ENCODE results near the gene FOXD1. TPM values are rescaled to one million over a fixed set of nuclear protein-coding genes. Genes with fewer than 3 reads are reported as not detected.

The FOXD1 gene
- total and polyA plus RNA-seq, 2 of the 8 experiments (the other 6 are each of a cell fraction or from before 2014, with no cell fraction given): 0.11 to 1.1 TPM

DNA sequence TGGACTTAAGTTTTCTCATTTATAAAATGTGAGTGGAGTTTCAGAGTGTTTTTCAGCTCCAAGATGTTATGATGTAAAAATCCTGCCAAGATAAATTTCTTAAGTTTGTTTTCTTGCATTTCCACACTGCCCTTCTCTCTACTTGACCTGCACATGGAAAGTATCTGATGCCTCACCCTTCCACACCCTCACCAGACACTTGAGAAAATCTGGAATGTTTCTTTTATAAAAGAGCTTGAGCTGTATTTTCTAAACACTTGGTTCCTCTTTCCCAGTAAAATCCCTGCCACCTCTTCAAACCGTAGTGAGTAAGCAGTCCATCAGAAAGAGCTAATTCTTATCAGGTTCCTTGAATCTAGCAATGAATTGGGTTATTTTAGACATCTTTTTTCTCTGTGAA is 42.9 kb downstream of the FOXD1 start:
- no peak overlapping the region for H3K18ac ChIP-seq (ENCODE audit: extremely low read depth, low read length)
- no peak overlapping the region for H4K91ac ChIP-seq (replicated peaks; ENCODE audit: insufficient read length, low read length)
- CTCF ChIA-PET (ENCODE audit: partially characterized antibody): interaction anchor here (1.1 to 1.7 kb wide), 3 partner anchors 16 to 187 kb away, joined by 3 to 4 read pairs (median 3); no protein-coding TSS in a partner anchor
- no peak for FAIRE-seq
- no peak overlapping the region for H3K9ac ChIP-seq (replicated peaks in 1 of 4; ENCODE audit: extremely low read depth in 1 of 4, low read depth in 3 of 4, low read length in 3 of 4)
- H3K27me3 ChIP-seq (replicated peaks in 1 of 4; ENCODE audit: control insufficient read depth in 3 of 4, extremely low read depth in 1 of 4, insufficient read depth in 3 of 4, low read length in 3 of 4): no peaks in the 10 kb centered on the region
- no peak overlapping the region for H3K27ac ChIP-seq (ENCODE audit: low read depth, low read length)
- H3K4ac ChIP-seq (replicated peaks; ENCODE audit: insufficient read length, low read depth, low read length): no peak overlapping the region
- peaks cover 3% of the 10 kb centered on the region; the same call in 1 of the 2 replicates for H3K79me1 ChIP-seq (ENCODE audit: low read depth, low read length)
- H2BK120ac ChIP-seq (replicated peaks; ENCODE audit: low read depth, low read length): no peak overlapping the region
- TF ChIP-seq CTBP2 (IDR thresholded peaks at IDR 0.05; ENCODE audit: borderline replicate concordance, insufficient read depth, insufficient read length, low read length) (no peak), SRF (IDR thresholded peaks at IDR 0.05; ENCODE audit: low read depth, low read length) (no peak), HDAC2 (IDR thresholded peaks at IDR 0.05; ENCODE audit: borderline replicate concordance in 1 of 2, low read depth in 2 of 2, low read length in 2 of 2) (no peak), RXRA (IDR thresholded peaks at IDR 0.05; ENCODE audit: insufficient read depth, low read depth, low read length) (no peak)
- TF ChIP-seq, protein P1, sequence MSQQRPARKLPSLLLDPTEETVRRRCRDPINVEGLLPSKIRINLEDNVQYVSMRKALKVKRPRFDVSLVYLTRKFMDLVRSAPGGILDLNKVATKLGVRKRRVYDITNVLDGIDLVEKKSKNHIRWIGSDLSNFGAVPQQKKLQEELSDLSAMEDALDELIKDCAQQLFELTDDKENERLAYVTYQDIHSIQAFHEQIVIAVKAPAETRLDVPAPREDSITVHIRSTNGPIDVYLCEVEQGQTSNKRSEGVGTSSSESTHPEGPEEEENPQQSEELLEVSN (IDR thresholded peaks at IDR 0.05): no peak
- H2AK5ac ChIP-seq (ENCODE audit: low read depth, low read length): no peak overlapping the region
- H3K4me3 ChIP-seq (ENCODE audit: extremely low read depth in 1 of 4, insufficient read depth in 2 of 4, low read depth in 3 of 4, low read length in 4 of 4): no peak overlapping the region
- H3K23me2 ChIP-seq (ENCODE audit: low read depth, low read length): no peaks in the 10 kb centered on the region
- no peaks in the 10 kb centered on the region for H3K9me3 ChIP-seq (ENCODE audit: insufficient read depth in 2 of 2, low read depth in 1 of 2, low read length in 1 of 2)
- no peak overlapping the region for H2BK20ac ChIP-seq (ENCODE audit: low read length)
- no peaks in the 10 kb centered on the region for H3K79me2 ChIP-seq (ENCODE audit: control insufficient read depth in 1 of 2, insufficient read depth in 2 of 2, low read length in 2 of 2)
- POLR2A ChIA-PET (ENCODE audit: partially characterized antibody): interaction anchor here (1.2 kb wide), 1 partner anchor 16 kb away, joined by 3 read pairs; no protein-coding TSS in a partner anchor
- no peaks in the 10 kb centered on the region for H4K20me1 ChIP-seq (replicated peaks in 1 of 2; ENCODE audit: control insufficient read depth in 1 of 2, insufficient read depth in 2 of 2, low read length in 2 of 2)
- H4K5ac ChIP-seq (ENCODE audit: insufficient read length, low read depth, low read length): no peak overlapping the region
- H3K56ac ChIP-seq (replicated peaks; ENCODE audit: insufficient read length, low read depth, low read length): no peak overlapping the region
- H2BK12ac ChIP-seq (ENCODE audit: low read depth, low read length): no peak overlapping the region
- H3K4me2 ChIP-seq (ENCODE audit: insufficient read depth in 1 of 2, low read depth in 2 of 2, low read length in 2 of 2): no peak overlapping the region
- no peak overlapping the region for H3K14ac ChIP-seq (ENCODE audit: insufficient read length)
- no peaks in the 10 kb centered on the region for H3K4me1 ChIP-seq (replicated peaks in 1 of 4; ENCODE audit: control insufficient read depth in 3 of 4, insufficient read depth in 4 of 4, low read length in 3 of 4)
- no peak overlapping the region for H2BK15ac ChIP-seq (ENCODE audit: low read length)
- H2BK5ac ChIP-seq (ENCODE audit: low read depth, low read length): no peak overlapping the region
- H3K23ac ChIP-seq (ENCODE audit: insufficient read length): no peak overlapping the region
- DNase-seq (ENCODE audit: low read depth in 1 of 2, low spot score in 2 of 2): no peak
- H2AFZ ChIP-seq (ENCODE audit: low read length): no peak overlapping the region
- H3K36me3 ChIP-seq (ENCODE audit: control insufficient read depth in 2 of 4, insufficient read depth in 4 of 4, low read length in 3 of 4): no peaks in the 10 kb centered on the region
- no peak overlapping the region for H4K8ac ChIP-seq (ENCODE audit: extremely low read depth, insufficient read depth, low read length)
- 85% methylated on average over 1 of the region's 1 CpG; no CpG with 5 or more reads in 1 of the 2 experiments for WGBS, 2 experiments (ENCODE audit: extremely low coverage in 1 of 2, insufficient coverage in 1 of 2, insufficient read length in 1 of 2, insufficient replicate concordance in 2 of 2, low coverage in 1 of 2, low lambda C conversion rate in 2 of 2, missing lambda C conversion rate in 1 of 2)

Data from H1 (cell line).